OCI-LY3 (cell line): ENCODE results near the gene PLXNB3.

Experiments used
- EZH2phosphoT487 ChIP-seq: fragments of 200-600 bp; shearing (Covaris generic); IDR thresholded peaks from 2 replicates; pipeline ENCODE4 v1.6.1; 2018; ENCODE audit warnings: antibody characterized with exemption, mixed run types, low read depth
- TF ChIP-seq, protein P1 (sequence below): fragments of 200-600, 300-600 bp; sonication (generic); IDR thresholded peaks from 2 replicates; pipeline ENCODE4 v1.5.1; 2014; ENCODE audit warnings: antibody characterized with exemption, low read length, low read depth

DNA sequence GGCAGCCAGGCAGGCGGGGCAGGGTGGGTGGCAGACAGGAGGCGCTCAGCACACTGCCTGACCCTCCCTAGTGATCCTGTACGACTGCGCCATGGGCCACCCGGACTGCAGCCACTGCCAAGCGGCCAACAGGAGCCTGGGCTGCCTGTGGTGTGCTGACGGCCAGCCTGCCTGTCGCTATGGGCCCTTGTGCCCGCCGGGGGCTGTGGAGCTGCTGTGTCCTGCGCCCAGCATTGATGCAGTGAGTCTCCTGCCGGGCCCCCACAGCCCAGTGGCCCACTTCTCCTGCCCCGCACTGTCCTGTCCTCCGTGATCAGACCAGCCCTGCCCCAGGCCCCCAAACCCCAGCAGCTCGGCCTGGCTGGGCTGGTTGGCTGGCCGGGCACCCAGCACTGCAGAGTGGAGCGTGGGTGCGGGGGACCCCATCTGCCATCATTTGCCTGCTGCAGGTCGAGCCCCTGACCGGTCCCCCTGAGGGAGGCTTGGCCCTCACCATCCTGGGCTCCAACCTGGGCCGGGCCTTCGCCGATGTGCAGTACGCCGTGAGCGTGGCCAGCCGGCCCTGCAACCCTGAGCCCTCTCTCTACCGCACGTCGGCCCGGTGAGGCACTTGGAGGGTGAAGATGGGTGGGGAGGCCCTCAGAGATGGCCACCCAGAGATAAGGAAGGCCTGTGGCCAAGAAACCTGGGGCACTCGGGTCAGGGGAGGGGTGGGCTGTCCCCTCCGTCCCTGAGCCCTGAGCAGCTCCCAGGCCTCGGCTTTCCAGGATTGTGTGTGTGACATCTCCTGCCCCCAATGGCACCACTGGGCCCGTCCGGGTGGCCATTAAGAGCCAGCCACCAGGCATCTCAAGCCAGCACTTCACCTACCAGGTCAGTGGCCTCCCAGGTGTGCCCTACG is 7.6 kb downstream of the PLXNB3 start:
- TF ChIP-seq, protein P1, sequence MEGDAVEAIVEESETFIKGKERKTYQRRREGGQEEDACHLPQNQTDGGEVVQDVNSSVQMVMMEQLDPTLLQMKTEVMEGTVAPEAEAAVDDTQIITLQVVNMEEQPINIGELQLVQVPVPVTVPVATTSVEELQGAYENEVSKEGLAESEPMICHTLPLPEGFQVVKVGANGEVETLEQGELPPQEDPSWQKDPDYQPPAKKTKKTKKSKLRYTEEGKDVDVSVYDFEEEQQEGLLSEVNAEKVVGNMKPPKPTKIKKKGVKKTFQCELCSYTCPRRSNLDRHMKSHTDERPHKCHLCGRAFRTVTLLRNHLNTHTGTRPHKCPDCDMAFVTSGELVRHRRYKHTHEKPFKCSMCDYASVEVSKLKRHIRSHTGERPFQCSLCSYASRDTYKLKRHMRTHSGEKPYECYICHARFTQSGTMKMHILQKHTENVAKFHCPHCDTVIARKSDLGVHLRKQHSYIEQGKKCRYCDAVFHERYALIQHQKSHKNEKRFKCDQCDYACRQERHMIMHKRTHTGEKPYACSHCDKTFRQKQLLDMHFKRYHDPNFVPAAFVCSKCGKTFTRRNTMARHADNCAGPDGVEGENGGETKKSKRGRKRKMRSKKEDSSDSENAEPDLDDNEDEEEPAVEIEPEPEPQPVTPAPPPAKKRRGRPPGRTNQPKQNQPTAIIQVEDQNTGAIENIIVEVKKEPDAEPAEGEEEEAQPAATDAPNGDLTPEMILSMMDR: no peak
- TF ChIP-seq EZH2phosphoT487: no peak
